ENCODE measurements around the gene ETV3.

Gene ETV3

DNA sequence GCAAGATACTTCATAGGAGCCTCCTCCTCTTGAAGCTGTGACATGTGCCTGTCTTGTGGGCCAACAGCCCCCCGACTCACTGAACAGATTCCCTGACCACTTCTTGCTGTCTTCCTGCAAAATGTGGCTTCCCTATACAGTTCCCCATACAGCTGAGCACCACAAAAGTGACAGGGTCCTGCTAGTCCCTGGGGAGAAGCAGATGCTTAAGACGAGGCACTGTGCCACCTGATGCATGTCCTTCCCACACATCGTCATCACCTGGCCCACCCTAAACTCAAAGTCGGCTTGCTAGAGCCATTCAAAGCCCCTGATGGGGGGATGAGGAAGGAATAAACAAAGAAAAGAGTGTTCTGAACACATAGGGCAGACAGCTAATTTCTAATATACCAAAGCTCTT lies 29.2 kb upstream of the ETV3 start:
- H3K36me3 ChIP-seq (ENCODE audit: control insufficient read depth, low read length), result no peaks in the 10 kb centered on the region
- H3K9me2 ChIP-seq (replicated peaks; ENCODE audit: control insufficient read depth, low read length), result no peaks in the 10 kb centered on the region
- no peak overlapping the region for H3K27ac ChIP-seq (ENCODE audit: low read depth, low read length)
- H3K9me3 ChIP-seq (ENCODE audit: control insufficient read depth, insufficient read depth, low read length), result no peaks in the 10 kb centered on the region
- no peak overlapping the region for H3K4me2 ChIP-seq (ENCODE audit: low read length)
- H3K27me3 ChIP-seq (ENCODE audit: control insufficient read depth, low read length), result peaks cover 29% of the 10 kb centered on the region
- H4K20me1 ChIP-seq (ENCODE audit: control insufficient read depth, insufficient read depth, low read depth, low read length), result no peaks in the 10 kb centered on the region
- H3F3A ChIP-seq (ENCODE audit: control insufficient read depth, insufficient read depth), result no peaks in the 10 kb centered on the region; the same call in 1 of the 2 replicates
- TF ChIP-seq EZH2phosphoT487 (IDR thresholded peaks at IDR 0.05; ENCODE audit: borderline replicate concordance, low read length), result no peak
- TF ChIP-seq CTCF (IDR thresholded peaks at IDR 0.05; ENCODE audit: low read depth, low read length, poor library complexity, severe bottlenecking), result no peak
- H3K79me2 ChIP-seq (ENCODE audit: control insufficient read depth, low read length), result no peaks in the 10 kb centered on the region
- peaks cover 10% of the 10 kb centered on the region for H3K4me1 ChIP-seq (ENCODE audit: control insufficient read depth, low read length)
- no peak overlapping the region for H3K4me3 ChIP-seq (ENCODE audit: low read length)

DNA sequence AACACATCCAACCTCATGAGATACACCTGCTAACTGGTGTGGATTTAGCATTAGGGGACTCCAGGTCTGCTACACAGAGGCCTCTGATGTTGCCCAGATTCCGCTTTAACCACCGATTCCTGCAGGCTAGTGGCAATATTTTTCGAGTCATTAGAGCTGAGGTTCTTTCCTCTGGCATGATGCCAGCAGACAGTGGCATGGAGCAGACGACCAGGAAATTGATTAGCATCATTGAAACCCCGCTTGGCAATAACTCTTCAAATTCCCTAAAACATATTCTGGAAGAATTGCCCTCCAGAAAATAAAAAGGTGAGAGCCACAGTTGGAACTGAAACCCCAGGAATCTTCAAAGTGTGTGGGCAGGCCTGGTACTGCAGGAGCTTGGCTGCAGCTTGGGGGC lies 28.4 kb upstream of the ETV3 start:
- Histone ChIP-seq H3K36me3 (ENCODE audit: control insufficient read depth, low read length) (no peaks in the 10 kb centered on the region), H3K9me2 (replicated peaks; ENCODE audit: control insufficient read depth, low read length) (no peaks in the 10 kb centered on the region), H3K4me3 (ENCODE audit: low read length) (no peak overlapping the region), H4K20me1 (ENCODE audit: control insufficient read depth, insufficient read depth, low read depth, low read length) (no peaks in the 10 kb centered on the region), H3K4me1 (ENCODE audit: control insufficient read depth, low read length) (peaks cover 10% of the 10 kb centered on the region), H3K27me3 (ENCODE audit: control insufficient read depth, low read length) (peaks cover 26% of the 10 kb centered on the region), H3F3A (ENCODE audit: control insufficient read depth, insufficient read depth) (no peaks in the 10 kb centered on the region; the same call in 1 of the 2 replicates), H3K27ac (ENCODE audit: low read depth, low read length) (no peak overlapping the region), H3K9me3 (ENCODE audit: control insufficient read depth, insufficient read depth, low read length) (no peaks in the 10 kb centered on the region), H3K4me2 (ENCODE audit: low read length) (no peak overlapping the region), H3K79me2 (ENCODE audit: control insufficient read depth, low read length) (no peaks in the 10 kb centered on the region)
- no peak for TF ChIP-seq EZH2phosphoT487 (IDR thresholded peaks at IDR 0.05; ENCODE audit: borderline replicate concordance, low read length)
- no peak for TF ChIP-seq CTCF (IDR thresholded peaks at IDR 0.05; ENCODE audit: low read depth, low read length, poor library complexity, severe bottlenecking)

GRCh38 chr1:157163273-157164127 lies 25.3 kb upstream of the ETV3 start:
- H3K79me2 ChIP-seq (ENCODE audit: control insufficient read depth, low read length), result no peaks in the 10 kb centered on the region
- H3F3A ChIP-seq (ENCODE audit: control insufficient read depth, insufficient read depth), result no peaks in the 10 kb centered on the region
- TF ChIP-seq EZH2phosphoT487 (IDR thresholded peaks at IDR 0.05; ENCODE audit: borderline replicate concordance, low read length) (no peak), CTCF (IDR thresholded peaks at IDR 0.05; ENCODE audit: low read depth, low read length, poor library complexity, severe bottlenecking) (peak; percentile 94)
- no peaks in the 10 kb centered on the region for H4K20me1 ChIP-seq (ENCODE audit: control insufficient read depth, insufficient read depth, low read depth, low read length)
- H3K36me3 ChIP-seq (ENCODE audit: control insufficient read depth, low read length), result no peaks in the 10 kb centered on the region
- peaks cover 10% of the 10 kb centered on the region for H3K4me1 ChIP-seq (ENCODE audit: control insufficient read depth, low read length)
- H3K9me3 ChIP-seq (ENCODE audit: control insufficient read depth, insufficient read depth, low read length), result no peaks in the 10 kb centered on the region
- no peak overlapping the region for H3K4me2 ChIP-seq (ENCODE audit: low read length)
- peaks cover 28% of the 10 kb centered on the region for H3K27me3 ChIP-seq (ENCODE audit: control insufficient read depth, low read length)
- H3K4me3 ChIP-seq (ENCODE audit: low read length), result no peak overlapping the region
- H3K9me2 ChIP-seq (replicated peaks; ENCODE audit: control insufficient read depth, low read length), result no peaks in the 10 kb centered on the region
- H3K27ac ChIP-seq (ENCODE audit: low read depth, low read length), result no peak overlapping the region
